Adrenal gland (tissue), 12 donors: ENCODE results near the gene TNFRSF19. TPM values are rescaled to one million over a fixed set of nuclear protein-coding genes. Genes with fewer than 3 reads are reported as not detected.

Experiments used
- DNase-seq, 7 donors: peaks; one replicate each; pipeline ENCODE4 v3.0.0-alpha.2; 2019 to 2020
- H3K27ac ChIP-seq, 5 donors: fragments of 200-600 bp; sonication (generic) in 4 of 5; 1 replicate in 3 of 5; 2 replicates in 2 of 5; pipeline versions ENCODE4 v1.5.1 to v1.8.0; 2016 to 2020; ENCODE audit warnings: mild to moderate bottlenecking in 1 of 5
- H3K27me3 ChIP-seq: fragments of 200-600 bp; 2 replicates; pipeline ENCODE4 v1.8.0; 2021
- H3K36me3 ChIP-seq, 2 donors: fragments of 200-600 bp; replicated peaks in 1 of 2; 1 replicate in 1 of 2; 2 replicates in 1 of 2; pipeline versions ENCODE4 v1.5.1 to v1.8.0; 2018 to 2022
- H3K4me1 ChIP-seq, 2 donors: fragments of 200-600 bp; replicated peaks in 1 of 2; 1 replicate in 1 of 2; 2 replicates in 1 of 2; pipeline versions ENCODE4 v1.5.1 to v1.8.0; 2018 to 2021
- H3K4me3 ChIP-seq, 4 donors: fragments of 200-600 bp; sonication (generic) in 3 of 4; one replicate each; pipeline ENCODE4 v1.5.1; 2016 to 2018
- H3K9me3 ChIP-seq, 3 donors: fragments of 200-600 bp; sonication (generic) in 1 of 3; replicated peaks in 1 of 3; 1 replicate in 2 of 3; 2 replicates in 1 of 3; pipeline versions ENCODE4 v1.5.1 to v1.8.0; 2016 to 2021
- CTCF ChIP-seq, 6 experiments: fragments of 450-650 bp in 4 of 6; fragments of 200-600 bp in 2 of 6; sonication (generic) in 1 of 6; IDR thresholded peaks; 1 replicate in 5 of 6; 2 replicates in 1 of 6; pipeline versions ENCODE4 v1.5.1 to v1.8.0; 2016 to 2021; ENCODE audit warnings: antibody characterized with exemption in 6 of 6, mild to moderate bottlenecking in 2 of 6, moderate library complexity in 1 of 6
- POLR2A ChIP-seq, 2 donors: fragments of 450-650 bp; IDR thresholded peaks; one replicate each; pipeline ENCODE4 v1.6.1; 2017; ENCODE audit warnings: antibody characterized with exemption in 2 of 2, mild to moderate bottlenecking in 2 of 2, moderate library complexity in 1 of 2
- WGBS, 4 donors: extraction: QIAGEN DNeasy Blood & Tissue Kit in 2 of 4; methylation state at CpG; one replicate each; pipeline versions ENCODE4 v1.1.5 to v1.1.7; 2013 to 2017; 5-methylcytosine and 5-hydroxymethylcytosine counted together
- intact Hi-C, 2 donors: fragments of 100-400 bp; cut with DNase I; formaldehyde crosslinking; loops; one replicate each; pipeline versions ENCODE4 v1.14.1 to v1.15.0; 2022 to 2023
- polyA plus RNA-seq, 3 donors: library from polyadenylated mRNA; stranded (reverse); fragments of 200-250 nt in 2 of 3; fragments of 350-450 nt in 1 of 3; fragmentation: Illumina TruSeq in 1 of 3; extraction: RNeasy Lipid Tissue Mini Kit (QIAGEN cat#74804) in 1 of 3; gene quantifications; one replicate each; pipeline ENCODE4 v1.2.3, GENCODE V29; 2013 to 2014
- total RNA-seq, 9 donors: library from RNA; depleted of rRNA in 4 of 9; stranded (reverse); fragments of >200 nt in 4 of 9; fragments of 120-200 nt in 1 of 9; fragmentation: NEBNext Ultra II Directional in 1 of 9; extraction: Animal tissue kit (Norgen Biotek cat#: 25700) in 1 of 9; gene quantifications; one replicate each; pipeline versions ENCODE4 v1.1.0 to v1.2.4, GENCODE V29; 2013 to 2023
- donor health status: healthy with polysubstance abuse.
- donor health status: Bipolar disorder and iron deficiency.
- donor health status: DM: yes; HTN: yes; CAD: no.
- donor health status: DM: no; HTN: no; CAD: no.
- donor health status: DM: no; HTN: no; CAD: no.
- donor health status: DM: yes; HTN: yes; CAD: no.

The TNFRSF19 gene
- total and polyA plus RNA-seq, 12 donors: 0.88 to 6.7 (median 3.3) TPM

GRCh38 chr13:23718996-23719395 is 148.8 kb downstream of the TNFRSF19 start:
- Histone ChIP-seq H3K36me3 (no peaks in the 10 kb centered on the region), H3K9me3 (no peaks in the 10 kb centered on the region), H3K4me3 (no peak overlapping the region), H3K27ac (no peak overlapping the region), H3K27me3 (no peaks in the 10 kb centered on the region), H3K4me1 (no peaks in the 10 kb centered on the region)
- 48 to 59% (median 53%) methylated on average over 2 of the region's 2 CpGs for WGBS, 4 donors
- intact Hi-C loops: no loop called here
- TF ChIP-seq POLR2A (IDR thresholded peaks at IDR 0.05) (no peak), CTCF (IDR thresholded peaks at IDR 0.05) (no peak)
- no peak for DNase-seq

- 71 to 86% (median 83%) methylated on average over 6 of the region's 6 CpGs for WGBS, 4 donors
- Histone ChIP-seq H3K36me3 (no peaks in the 10 kb centered on the region), H3K27ac (no peak overlapping the region), H3K4me1 (no peaks in the 10 kb centered on the region), H3K27me3 (no peaks in the 10 kb centered on the region), H3K4me3 (no peak overlapping the region), H3K9me3 (no peaks in the 10 kb centered on the region)
- no peak for DNase-seq
- intact Hi-C loops: no loop called here
- TF ChIP-seq CTCF (IDR thresholded peaks at IDR 0.05): no peak
- no peak for TF ChIP-seq POLR2A (IDR thresholded peaks at IDR 0.05)
Measured at GRCh38 chr13:23722726-23723453, 152.7 kb downstream of the TNFRSF19 start.

DNA sequence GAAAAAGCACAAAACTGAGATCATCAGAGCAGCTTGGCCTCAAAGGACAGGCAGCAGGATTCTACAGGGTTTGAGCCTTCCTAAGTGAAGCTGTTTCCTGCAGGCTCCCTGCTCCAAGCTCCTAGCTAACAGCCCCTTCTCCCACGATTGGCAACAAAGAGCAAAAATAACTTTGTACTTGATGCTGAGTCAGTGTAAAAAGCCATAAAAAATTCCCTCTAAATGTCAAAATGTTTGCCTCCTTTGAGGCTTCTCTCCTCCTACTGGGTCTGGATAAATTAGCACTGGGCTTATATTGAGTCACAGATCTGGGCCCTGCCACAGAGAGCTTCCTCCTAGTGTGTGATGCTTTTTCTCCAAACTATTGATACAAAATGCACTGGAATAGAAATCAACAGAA is 153.3 kb downstream of the TNFRSF19 start:
- intact Hi-C loops: no loop called here
- Histone ChIP-seq H3K4me1 (no peaks in the 10 kb centered on the region), H3K27ac (no peak overlapping the region), H3K36me3 (no peaks in the 10 kb centered on the region), H3K9me3 (no peaks in the 10 kb centered on the region), H3K4me3 (no peak overlapping the region), H3K27me3 (no peaks in the 10 kb centered on the region)
- DNase-seq: no peak
- TF ChIP-seq POLR2A (IDR thresholded peaks at IDR 0.05) (no peak), CTCF (IDR thresholded peaks at IDR 0.05) (no peak)
- 11 to 39% (median 19%) methylated on average over 1 of the region's 1 CpG for WGBS, 4 donors

DNA sequence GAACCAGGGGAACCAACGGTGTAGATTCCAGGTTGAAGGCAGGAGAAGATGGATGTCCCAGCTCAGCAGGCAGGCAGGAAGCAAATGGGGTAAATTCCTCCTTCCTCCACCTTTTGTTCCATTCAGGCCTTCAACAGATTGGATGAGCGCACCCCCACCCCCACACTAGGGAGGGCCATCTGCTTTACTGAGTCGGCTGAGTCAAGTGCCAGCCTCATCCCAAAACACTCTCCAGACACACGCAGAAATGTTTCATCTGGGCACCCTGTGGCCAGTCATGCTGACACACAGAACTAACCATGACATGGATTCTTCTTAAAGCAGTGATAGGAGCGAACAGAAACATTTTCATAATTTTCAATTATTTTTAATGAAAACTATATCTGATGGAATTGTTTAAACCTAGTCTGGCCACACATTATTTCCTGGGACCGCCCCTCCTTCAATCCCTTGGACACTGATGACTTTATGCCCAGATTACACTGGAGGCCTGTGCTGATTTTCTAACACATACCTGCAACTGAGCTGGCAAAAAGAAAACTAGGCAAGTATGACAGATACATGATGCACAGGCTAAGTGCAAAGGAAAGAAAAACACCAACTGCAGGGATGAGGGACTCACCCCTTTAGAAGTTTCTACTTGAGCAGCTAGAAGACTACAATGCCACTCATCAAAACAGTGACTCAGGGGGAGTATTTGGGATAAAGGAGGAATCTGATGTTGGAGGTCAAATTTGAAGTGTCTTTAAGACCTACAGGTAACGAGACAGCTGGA is 154.2 kb downstream of the TNFRSF19 start:
- Histone ChIP-seq H3K27me3 (no peaks in the 10 kb centered on the region), H3K4me3 (no peak overlapping the region), H3K27ac (no peak overlapping the region), H3K36me3 (no peaks in the 10 kb centered on the region), H3K4me1 (no peaks in the 10 kb centered on the region), H3K9me3 (no peaks in the 10 kb centered on the region)
- intact Hi-C loops: no loop called here
- WGBS, 4 donors: 84 to 92% (median 88%) methylated on average over 7 of the region's 7 CpGs
- no peak for DNase-seq
- TF ChIP-seq POLR2A (IDR thresholded peaks at IDR 0.05) (no peak), CTCF (IDR thresholded peaks at IDR 0.05) (no peak)

Other genes with a start within 250 kb of the TNFRSF19 start
- gene SACS, start 136.7 kb upstream of the TNFRSF19 start, total RNA-seq: 10 to 100 TPM in 3 of 9 donors, 1 to 10 TPM in 6; 5.9 to 41.6 (median 8.3) TPM
- 1 to 10 TPM; 5.6 to 7.6 (median 6.4) TPM for gene SACS, start 136.7 kb upstream of the TNFRSF19 start, polyA plus RNA-seq